Activated T-helper 1 cell treated with Interleukin-2 at 50 U/mL for 16 hours (primary cell): ENCODE results near the gene TMUB1.

Source experiments
- DNase-seq: peaks from one replicate; pipeline ENCODE4 v3.0.0-alpha.2; 2020; ENCODE audit warnings: low read depth

Gene TMUB1

GRCh38 chr7:151121380-151122170, 38.3 kb upstream of the TMUB1 start:
- DNase-seq: no peak

GRCh38 chr7:151120896-151121295, 37.6 kb upstream of the TMUB1 start:
- DNase-seq: no peak

GRCh38 chr7:151119902-151120301, 36.6 kb upstream of the TMUB1 start:
- DNase-seq: no peak

- DNase-seq: no peak
These were observed 35.7 kb upstream of the TMUB1 start for GRCh38 chr7:151119055-151119415.

- no peak for DNase-seq
These were observed 35.1 kb upstream of the TMUB1 start for GRCh38 chr7:151118108-151119054.

GRCh38 chr7:151117565-151117964, 34.3 kb upstream of the TMUB1 start:
- peak; percentile 35 for DNase-seq

- DNase-seq: no peak
These were observed 33.5 kb upstream of the TMUB1 start for GRCh38 chr7:151116603-151117440.

- DNase-seq: no peak
These were observed 32.6 kb upstream of the TMUB1 start for GRCh38 chr7:151115836-151116418.

GRCh38 chr7:151115121-151115835, 32.0 kb upstream of the TMUB1 start:
- DNase-seq: no peak

GRCh38 chr7:151114151-151115090, 31.1 kb upstream of the TMUB1 start:
- no peak for DNase-seq

GRCh38 chr7:151113344-151114150, 30.3 kb upstream of the TMUB1 start:
- DNase-seq: no peak

GRCh38 chr7:151110941-151111645, 27.8 kb upstream of the TMUB1 start:
- DNase-seq: peak; percentile 53

GRCh38 chr7:151110236-151110940, 27.1 kb upstream of the TMUB1 start:
- no peak for DNase-seq

- DNase-seq: no peak
These were observed 26.1 kb upstream of the TMUB1 start for GRCh38 chr7:151109094-151110048.

GRCh38 chr7:151107882-151108281, 24.6 kb upstream of the TMUB1 start:
- no peak for DNase-seq

- DNase-seq: no peak
These were observed 21.3 kb upstream of the TMUB1 start for GRCh38 chr7:151104411-151105235.
